ENCODE results near the gene MEGF11.

DNA sequence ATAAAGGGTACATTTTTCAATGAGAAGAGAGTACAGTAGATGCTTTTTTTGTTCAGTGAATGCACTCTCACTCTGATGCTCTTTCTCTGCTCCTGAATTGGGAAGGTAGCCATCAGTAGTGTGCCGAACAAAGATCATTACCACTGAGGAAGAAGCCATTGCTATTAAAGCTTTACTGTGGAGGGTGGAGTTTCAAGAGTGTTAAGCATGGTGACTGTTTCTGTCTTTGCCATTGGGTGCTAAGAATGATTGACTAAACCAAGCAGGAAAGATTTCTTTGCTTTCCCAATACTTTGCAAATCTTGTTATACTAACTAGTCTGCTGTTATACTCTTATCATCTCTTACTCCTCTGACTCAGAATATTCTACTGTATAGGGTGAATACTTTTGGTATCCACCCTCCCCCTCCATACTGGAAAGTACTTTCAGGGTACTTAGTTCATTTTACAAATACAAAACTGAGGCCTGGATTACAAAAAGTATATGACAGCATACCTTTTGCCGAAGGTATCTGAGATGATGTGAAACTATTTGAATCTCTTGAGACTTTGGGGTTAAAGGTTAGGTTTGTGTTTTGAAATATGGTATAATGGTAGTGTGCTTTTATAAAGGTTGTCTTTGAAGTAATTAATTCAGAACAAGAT, 382.5 kb downstream of the MEGF11 start:
- TF ChIP-seq, protein P1, sequence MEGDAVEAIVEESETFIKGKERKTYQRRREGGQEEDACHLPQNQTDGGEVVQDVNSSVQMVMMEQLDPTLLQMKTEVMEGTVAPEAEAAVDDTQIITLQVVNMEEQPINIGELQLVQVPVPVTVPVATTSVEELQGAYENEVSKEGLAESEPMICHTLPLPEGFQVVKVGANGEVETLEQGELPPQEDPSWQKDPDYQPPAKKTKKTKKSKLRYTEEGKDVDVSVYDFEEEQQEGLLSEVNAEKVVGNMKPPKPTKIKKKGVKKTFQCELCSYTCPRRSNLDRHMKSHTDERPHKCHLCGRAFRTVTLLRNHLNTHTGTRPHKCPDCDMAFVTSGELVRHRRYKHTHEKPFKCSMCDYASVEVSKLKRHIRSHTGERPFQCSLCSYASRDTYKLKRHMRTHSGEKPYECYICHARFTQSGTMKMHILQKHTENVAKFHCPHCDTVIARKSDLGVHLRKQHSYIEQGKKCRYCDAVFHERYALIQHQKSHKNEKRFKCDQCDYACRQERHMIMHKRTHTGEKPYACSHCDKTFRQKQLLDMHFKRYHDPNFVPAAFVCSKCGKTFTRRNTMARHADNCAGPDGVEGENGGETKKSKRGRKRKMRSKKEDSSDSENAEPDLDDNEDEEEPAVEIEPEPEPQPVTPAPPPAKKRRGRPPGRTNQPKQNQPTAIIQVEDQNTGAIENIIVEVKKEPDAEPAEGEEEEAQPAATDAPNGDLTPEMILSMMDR (IDR thresholded peaks at IDR 0.05), result no peak
- no peak for TF ChIP-seq POLR2A (IDR thresholded peaks at IDR 0.05)
